HL-60 (cell line): Measurements from ENCODE around the gene CYLC2.

Experiments
- DNase-seq, 2 experiments: peaks; one replicate each; pipeline ENCODE4 v3.0.0-alpha.2; 2010 to 2020; ENCODE audit warnings: low read depth in 1 of 2, low spot score in 1 of 2
- H3K27ac ChIP-seq: fragments of 250-450 bp; sonication (Bioruptor Pico); replicated peaks from 2 replicates; pipeline ENCODE4 v1.5.1; 2020; ENCODE audit warnings: mild to moderate bottlenecking, moderate library complexity
- H3K27me3 ChIP-seq: fragments of 250-450 bp; sonication (Bioruptor Pico); 2 replicates; pipeline ENCODE4 v1.5.1; 2021; ENCODE audit warnings: mild to moderate bottlenecking, moderate library complexity; ENCODE audit not compliant: insufficient read depth, poor library complexity, severe bottlenecking
- H3K4me3 ChIP-seq: replicated peaks from 2 replicates; pipeline ENCODE4 v1.5.1; 2011; ENCODE audit warnings: mild to moderate bottlenecking, control low read depth, low read length; ENCODE audit not compliant: insufficient read depth
- GABPA ChIP-seq: IDR thresholded peaks from 2 replicates; pipeline ENCODE4 v1.6.1; 2012; ENCODE audit warnings: low read depth
- POLR2AphosphoS5 ChIP-seq: IDR thresholded peaks from 2 replicates; pipeline ENCODE4 v1.6.1; 2012; ENCODE audit warnings: low read depth
- SPI1 ChIP-seq: IDR thresholded peaks from 2 replicates; pipeline ENCODE4 v1.6.1; 2012; ENCODE audit warnings: low read depth, mild to moderate bottlenecking, borderline replicate concordance
- TF ChIP-seq, protein P1 (sequence below): IDR thresholded peaks from 2 replicates; pipeline ENCODE4 v1.6.1; 2012; ENCODE audit warnings: low read depth; ENCODE audit not compliant: insufficient replicate concordance
- TF ChIP-seq, protein P2 (sequence below): IDR thresholded peaks from one replicate; pipeline ENCODE4 v1.5.1; 2011; ENCODE audit warnings: low read length, control low read depth, inconsistent platforms; ENCODE audit not compliant: insufficient read depth

CYLC2 gene

DNA sequence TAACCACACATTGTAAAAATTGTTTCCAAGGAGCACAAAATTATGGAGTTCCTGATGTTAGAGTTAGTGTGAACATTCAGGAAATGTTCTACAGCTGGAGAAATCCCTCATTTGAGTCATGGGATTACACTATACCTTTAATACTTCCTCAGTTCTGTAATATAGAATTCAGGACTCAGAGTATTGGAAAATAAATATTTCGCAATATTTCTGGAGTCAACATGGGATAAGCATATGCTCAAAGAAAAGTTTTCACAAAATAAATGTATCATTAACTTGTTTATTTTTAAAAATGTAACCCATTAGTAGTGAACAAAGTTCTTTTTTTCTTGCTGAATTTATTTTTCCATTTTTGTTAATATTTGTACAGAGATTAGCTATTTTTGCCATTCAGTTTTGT is 8.6 kb downstream of the CYLC2 start:
- no peak overlapping the region for H3K27ac ChIP-seq
- DNase-seq, result no peak

DNA sequence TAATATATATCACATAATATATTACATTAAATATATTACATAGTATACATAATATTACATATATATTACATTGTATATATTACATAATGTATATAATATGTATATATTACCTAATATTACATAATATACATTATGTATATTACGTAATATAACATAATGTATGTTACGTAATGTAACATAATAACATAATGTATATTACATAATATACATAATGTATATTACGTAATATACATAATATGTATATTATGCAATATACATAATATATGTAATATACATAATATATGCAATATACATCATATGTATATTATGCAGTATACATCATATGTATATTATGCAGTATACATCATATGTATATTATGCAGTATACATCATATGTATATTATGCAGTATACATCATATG is 19.1 kb downstream of the CYLC2 start:
- Histone ChIP-seq H3K27ac (no peak overlapping the region), H3K4me3 (no peak overlapping the region), H3K27me3 (no peaks in the 10 kb centered on the region)
- no peak for TF ChIP-seq POLR2AphosphoS5
- no peak for DNase-seq

More for the DNA sequence above, 8.6 kb downstream of the CYLC2 start:
- H3K4me3 ChIP-seq, result no peak overlapping the region
- H3K27me3 ChIP-seq, result no peaks in the 10 kb centered on the region
- no peak for TF ChIP-seq POLR2AphosphoS5
- TF ChIP-seq, protein P1, sequence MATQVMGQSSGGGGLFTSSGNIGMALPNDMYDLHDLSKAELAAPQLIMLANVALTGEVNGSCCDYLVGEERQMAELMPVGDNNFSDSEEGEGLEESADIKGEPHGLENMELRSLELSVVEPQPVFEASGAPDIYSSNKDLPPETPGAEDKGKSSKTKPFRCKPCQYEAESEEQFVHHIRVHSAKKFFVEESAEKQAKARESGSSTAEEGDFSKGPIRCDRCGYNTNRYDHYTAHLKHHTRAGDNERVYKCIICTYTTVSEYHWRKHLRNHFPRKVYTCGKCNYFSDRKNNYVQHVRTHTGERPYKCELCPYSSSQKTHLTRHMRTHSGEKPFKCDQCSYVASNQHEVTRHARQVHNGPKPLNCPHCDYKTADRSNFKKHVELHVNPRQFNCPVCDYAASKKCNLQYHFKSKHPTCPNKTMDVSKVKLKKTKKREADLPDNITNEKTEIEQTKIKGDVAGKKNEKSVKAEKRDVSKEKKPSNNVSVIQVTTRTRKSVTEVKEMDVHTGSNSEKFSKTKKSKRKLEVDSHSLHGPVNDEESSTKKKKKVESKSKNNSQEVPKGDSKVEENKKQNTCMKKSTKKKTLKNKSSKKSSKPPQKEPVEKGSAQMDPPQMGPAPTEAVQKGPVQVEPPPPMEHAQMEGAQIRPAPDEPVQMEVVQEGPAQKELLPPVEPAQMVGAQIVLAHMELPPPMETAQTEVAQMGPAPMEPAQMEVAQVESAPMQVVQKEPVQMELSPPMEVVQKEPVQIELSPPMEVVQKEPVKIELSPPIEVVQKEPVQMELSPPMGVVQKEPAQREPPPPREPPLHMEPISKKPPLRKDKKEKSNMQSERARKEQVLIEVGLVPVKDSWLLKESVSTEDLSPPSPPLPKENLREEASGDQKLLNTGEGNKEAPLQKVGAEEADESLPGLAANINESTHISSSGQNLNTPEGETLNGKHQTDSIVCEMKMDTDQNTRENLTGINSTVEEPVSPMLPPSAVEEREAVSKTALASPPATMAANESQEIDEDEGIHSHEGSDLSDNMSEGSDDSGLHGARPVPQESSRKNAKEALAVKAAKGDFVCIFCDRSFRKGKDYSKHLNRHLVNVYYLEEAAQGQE, result no peak
- no peak for TF ChIP-seq SPI1
- no peak for TF ChIP-seq GABPA

DNA sequence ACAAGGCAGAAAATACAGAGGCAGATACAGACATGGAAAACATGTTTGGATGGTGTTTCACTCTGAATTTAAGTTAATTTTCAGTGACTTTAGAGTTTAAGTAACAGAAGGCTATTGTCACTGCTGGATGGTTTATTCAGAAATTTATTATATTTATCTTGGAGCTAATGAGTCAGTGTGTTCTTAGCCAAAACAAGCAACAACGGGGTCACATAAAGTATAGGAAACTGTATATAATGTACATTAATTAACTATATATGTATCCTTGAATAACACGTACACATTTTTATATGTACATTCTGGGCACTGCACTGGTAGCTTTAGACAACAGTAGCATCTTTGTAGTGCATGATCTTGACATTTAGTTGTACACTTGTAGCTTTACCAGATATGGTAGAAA is 30.7 kb downstream of the CYLC2 start:
- no peak overlapping the region for H3K4me3 ChIP-seq
- H3K27ac ChIP-seq, result no peak overlapping the region
- DNase-seq, result no peak
- no peaks in the 10 kb centered on the region for H3K27me3 ChIP-seq
- TF ChIP-seq, protein P2, sequence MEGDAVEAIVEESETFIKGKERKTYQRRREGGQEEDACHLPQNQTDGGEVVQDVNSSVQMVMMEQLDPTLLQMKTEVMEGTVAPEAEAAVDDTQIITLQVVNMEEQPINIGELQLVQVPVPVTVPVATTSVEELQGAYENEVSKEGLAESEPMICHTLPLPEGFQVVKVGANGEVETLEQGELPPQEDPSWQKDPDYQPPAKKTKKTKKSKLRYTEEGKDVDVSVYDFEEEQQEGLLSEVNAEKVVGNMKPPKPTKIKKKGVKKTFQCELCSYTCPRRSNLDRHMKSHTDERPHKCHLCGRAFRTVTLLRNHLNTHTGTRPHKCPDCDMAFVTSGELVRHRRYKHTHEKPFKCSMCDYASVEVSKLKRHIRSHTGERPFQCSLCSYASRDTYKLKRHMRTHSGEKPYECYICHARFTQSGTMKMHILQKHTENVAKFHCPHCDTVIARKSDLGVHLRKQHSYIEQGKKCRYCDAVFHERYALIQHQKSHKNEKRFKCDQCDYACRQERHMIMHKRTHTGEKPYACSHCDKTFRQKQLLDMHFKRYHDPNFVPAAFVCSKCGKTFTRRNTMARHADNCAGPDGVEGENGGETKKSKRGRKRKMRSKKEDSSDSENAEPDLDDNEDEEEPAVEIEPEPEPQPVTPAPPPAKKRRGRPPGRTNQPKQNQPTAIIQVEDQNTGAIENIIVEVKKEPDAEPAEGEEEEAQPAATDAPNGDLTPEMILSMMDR, result no peak
- TF ChIP-seq GABPA (no peak), POLR2AphosphoS5 (no peak), SPI1 (no peak)
- TF ChIP-seq, protein P1, result no peak

DNA sequence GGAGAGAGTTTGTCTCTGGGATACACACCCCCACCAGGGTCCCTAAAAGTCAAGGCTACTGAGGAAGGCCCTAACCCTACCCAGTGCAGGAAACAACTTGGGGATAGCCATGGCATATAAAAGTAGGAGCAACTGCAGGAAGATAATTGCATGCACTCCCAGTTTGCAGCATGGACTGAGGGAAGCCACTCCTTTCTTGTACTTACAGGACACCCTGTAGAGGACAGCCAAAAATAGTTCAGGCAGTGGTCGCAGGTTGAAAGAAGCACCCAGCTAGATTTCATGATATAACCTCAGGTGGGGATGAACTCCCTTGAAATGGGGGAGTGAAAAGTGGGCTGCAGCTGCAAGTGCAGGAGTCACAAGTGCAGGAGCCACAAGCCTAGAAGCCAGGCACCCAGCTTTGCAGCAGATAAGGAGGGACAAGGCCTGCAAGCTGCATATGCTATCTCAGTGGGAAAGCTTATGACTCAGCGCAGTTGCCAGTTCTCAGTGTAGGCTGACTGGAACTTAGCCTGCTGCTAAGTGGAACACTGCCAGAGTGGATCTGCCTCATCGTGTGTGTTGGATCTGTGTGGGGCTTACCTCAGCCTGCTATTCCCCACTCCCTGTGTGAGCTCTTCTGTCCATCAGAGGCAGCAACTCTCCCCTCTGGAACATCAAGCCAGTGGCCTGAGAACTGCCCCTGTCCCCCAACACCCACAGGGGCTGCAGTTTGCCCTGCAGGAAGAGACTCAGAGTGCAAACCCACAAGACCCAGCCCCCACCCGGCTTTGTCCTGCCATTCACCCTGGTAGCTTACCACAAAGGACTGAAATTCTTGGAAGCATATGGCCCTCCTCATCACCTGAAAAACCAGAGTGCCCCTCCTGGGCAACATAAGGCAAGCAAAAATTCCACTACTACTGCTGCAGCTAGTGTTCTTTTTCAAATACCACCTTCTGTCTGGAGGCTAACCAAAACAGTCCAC is 42.7 kb downstream of the CYLC2 start:
- H3K27me3 ChIP-seq, result no peaks in the 10 kb centered on the region
- TF ChIP-seq, protein P1, result no peak
- TF ChIP-seq GABPA (no peak), POLR2AphosphoS5 (no peak), SPI1 (no peak)
- TF ChIP-seq, protein P2, result no peak
- no peak overlapping the region for H3K4me3 ChIP-seq
- DNase-seq, result no peak
- H3K27ac ChIP-seq, result no peak overlapping the region
